ENCODE measurements around the gene NR1H2.

DNA sequence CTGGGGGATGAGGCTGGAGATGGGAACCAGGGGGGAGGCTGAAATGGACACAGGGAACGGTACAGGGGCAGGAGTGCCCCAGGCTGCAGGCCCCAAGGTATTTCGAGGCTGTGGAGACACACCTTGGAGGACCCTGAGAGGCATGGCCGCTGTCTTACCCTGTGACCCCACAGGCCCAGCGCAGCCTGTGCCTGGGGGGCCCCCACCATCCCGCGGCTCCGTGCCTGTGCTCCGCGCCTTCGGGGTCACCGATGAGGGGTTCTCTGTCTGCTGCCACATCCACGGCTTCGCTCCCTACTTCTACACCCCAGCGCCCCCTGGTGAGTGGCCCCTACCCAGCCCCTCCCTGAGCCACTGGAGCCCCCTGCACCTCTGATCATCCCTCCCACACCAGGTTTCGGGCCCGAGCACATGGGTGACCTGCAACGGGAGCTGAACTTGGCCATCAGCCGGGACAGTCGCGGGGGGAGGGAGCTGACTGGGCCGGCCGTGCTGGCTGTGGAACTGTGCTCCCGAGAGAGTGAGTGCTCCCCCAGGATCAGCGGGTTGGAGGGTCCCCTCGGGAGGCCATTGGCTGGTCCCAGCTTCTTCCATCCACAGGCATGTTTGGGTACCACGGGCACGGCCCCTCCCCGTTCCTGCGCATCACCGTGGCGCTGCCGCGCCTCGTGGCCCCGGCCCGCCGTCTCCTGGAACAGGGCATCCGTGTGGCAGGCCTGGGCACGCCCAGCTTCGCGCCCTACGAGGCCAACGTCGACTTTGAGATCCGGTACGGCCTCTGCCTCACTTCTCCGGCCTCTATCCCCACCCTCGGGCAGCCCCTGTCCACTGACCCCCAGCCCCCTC is 25.6 kb downstream of the NR1H2 start:
- TF ChIP-seq, protein P1, sequence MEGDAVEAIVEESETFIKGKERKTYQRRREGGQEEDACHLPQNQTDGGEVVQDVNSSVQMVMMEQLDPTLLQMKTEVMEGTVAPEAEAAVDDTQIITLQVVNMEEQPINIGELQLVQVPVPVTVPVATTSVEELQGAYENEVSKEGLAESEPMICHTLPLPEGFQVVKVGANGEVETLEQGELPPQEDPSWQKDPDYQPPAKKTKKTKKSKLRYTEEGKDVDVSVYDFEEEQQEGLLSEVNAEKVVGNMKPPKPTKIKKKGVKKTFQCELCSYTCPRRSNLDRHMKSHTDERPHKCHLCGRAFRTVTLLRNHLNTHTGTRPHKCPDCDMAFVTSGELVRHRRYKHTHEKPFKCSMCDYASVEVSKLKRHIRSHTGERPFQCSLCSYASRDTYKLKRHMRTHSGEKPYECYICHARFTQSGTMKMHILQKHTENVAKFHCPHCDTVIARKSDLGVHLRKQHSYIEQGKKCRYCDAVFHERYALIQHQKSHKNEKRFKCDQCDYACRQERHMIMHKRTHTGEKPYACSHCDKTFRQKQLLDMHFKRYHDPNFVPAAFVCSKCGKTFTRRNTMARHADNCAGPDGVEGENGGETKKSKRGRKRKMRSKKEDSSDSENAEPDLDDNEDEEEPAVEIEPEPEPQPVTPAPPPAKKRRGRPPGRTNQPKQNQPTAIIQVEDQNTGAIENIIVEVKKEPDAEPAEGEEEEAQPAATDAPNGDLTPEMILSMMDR (IDR thresholded peaks at IDR 0.05), result no peak
- no peak for TF ChIP-seq POLR2A (IDR thresholded peaks at IDR 0.05)
